ENCODE data around the gene FKBP1A.

FKBP1A gene

DNA sequence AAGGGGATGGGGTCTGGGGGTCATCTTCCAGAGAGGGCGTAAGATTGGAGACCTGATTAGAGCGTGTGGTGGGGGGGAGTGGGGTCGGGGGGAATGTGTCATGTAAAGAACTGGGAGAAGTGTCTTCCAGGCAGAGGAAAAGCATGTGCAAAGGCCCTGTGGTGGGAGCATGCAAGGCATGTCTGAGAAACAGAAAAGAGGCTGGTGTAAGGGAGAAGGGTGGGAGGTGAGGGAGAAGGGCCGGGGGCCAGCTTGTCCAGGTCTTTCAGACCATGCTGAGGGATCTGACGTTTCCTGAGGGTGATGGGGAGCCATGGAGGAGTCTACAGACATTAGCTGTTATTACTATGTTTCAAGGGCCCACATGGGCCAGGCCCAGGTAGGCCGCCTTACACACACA, 30.4 kb upstream of the FKBP1A start:
- H3K79me2 ChIP-seq (ENCODE audit: insufficient read depth, low read depth) = no peaks in the 10 kb centered on the region
- H3K27me3 ChIP-seq (ENCODE audit: insufficient read depth, low read depth) = no peaks in the 10 kb centered on the region
- H3K9ac ChIP-seq = no peak overlapping the region
- H4K20me1 ChIP-seq (ENCODE audit: insufficient read depth) = no peaks in the 10 kb centered on the region
- no peaks in the 10 kb centered on the region for H3K36me3 ChIP-seq (ENCODE audit: insufficient read depth)
- no peak overlapping the region for H2AFZ ChIP-seq (ENCODE audit: low read depth)
- TF ChIP-seq, protein P1, sequence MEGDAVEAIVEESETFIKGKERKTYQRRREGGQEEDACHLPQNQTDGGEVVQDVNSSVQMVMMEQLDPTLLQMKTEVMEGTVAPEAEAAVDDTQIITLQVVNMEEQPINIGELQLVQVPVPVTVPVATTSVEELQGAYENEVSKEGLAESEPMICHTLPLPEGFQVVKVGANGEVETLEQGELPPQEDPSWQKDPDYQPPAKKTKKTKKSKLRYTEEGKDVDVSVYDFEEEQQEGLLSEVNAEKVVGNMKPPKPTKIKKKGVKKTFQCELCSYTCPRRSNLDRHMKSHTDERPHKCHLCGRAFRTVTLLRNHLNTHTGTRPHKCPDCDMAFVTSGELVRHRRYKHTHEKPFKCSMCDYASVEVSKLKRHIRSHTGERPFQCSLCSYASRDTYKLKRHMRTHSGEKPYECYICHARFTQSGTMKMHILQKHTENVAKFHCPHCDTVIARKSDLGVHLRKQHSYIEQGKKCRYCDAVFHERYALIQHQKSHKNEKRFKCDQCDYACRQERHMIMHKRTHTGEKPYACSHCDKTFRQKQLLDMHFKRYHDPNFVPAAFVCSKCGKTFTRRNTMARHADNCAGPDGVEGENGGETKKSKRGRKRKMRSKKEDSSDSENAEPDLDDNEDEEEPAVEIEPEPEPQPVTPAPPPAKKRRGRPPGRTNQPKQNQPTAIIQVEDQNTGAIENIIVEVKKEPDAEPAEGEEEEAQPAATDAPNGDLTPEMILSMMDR (conservative IDR thresholded peaks at IDR 0.05; ENCODE audit: low read depth, low read length) = no peak
- H3K4me3 ChIP-seq (IDR thresholded peaks at IDR 0.05; ENCODE audit: insufficient read depth, low read depth, low read length) = no peak overlapping the region
- no peak overlapping the region for H3K4me2 ChIP-seq
- no peak overlapping the region for H3K27ac ChIP-seq
- H3K4me1 ChIP-seq (ENCODE audit: low read depth, poor library complexity, severe bottlenecking) = no peaks in the 10 kb centered on the region

DNA sequence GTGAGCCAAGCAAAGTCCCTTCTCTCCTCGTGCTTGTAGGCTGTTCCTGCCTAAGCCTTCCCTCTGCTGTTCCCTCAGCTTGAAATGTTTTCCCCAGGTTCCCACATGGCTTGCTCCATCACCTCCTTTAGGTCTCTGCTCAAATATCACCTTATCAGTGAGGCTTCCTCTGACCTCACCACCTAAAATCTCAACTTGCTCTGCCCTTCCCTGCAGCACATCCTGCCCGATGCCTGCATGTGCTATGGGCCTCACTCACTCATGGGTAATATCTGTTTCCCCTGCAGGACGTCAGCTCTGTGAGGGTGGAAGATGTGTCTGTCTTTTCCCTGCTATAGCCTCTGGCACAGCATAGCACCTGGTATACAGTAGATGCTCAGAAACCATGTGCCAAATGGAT, 29.9 kb upstream of the FKBP1A start:
- no peak overlapping the region for H3K27ac ChIP-seq
- H3K79me2 ChIP-seq (ENCODE audit: insufficient read depth, low read depth) = no peaks in the 10 kb centered on the region
- TF ChIP-seq, protein P1 (conservative IDR thresholded peaks at IDR 0.05; ENCODE audit: low read depth, low read length) = no peak
- no peak overlapping the region for H3K9ac ChIP-seq
- no peaks in the 10 kb centered on the region for H4K20me1 ChIP-seq (ENCODE audit: insufficient read depth)
- H3K4me2 ChIP-seq = no peak overlapping the region
- no peaks in the 10 kb centered on the region for H3K4me1 ChIP-seq (ENCODE audit: low read depth, poor library complexity, severe bottlenecking)
- no peaks in the 10 kb centered on the region for H3K27me3 ChIP-seq (ENCODE audit: insufficient read depth, low read depth)
- H3K4me3 ChIP-seq (IDR thresholded peaks at IDR 0.05; ENCODE audit: insufficient read depth, low read depth, low read length) = no peak overlapping the region
- no peaks in the 10 kb centered on the region for H3K36me3 ChIP-seq (ENCODE audit: insufficient read depth)
- H2AFZ ChIP-seq (ENCODE audit: low read depth) = no peak overlapping the region

DNA sequence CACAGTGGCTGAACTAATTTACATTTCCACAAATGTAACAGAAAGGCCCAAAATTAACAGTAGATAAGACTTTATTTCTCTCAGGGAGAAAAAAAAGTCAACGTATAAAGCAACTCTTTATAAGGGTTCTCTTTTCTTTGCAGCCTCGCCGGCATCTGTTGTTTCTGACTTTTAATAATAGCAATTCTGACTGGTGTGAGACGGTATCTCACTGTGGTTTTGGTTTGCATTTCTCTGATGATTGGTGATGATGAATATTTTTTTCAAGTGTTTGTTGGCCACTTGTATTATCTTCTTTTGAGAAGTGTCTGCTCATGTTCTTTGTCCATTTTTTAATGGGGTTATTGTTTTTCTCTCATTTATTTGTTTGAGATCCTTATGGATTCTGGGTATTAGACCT, 27.2 kb upstream of the FKBP1A start:
- Histone ChIP-seq H3K4me3 (IDR thresholded peaks at IDR 0.05; ENCODE audit: insufficient read depth, low read depth, low read length) (no peak overlapping the region), H3K27me3 (ENCODE audit: insufficient read depth, low read depth) (no peaks in the 10 kb centered on the region), H3K27ac (no peak overlapping the region), H3K79me2 (ENCODE audit: insufficient read depth, low read depth) (no peaks in the 10 kb centered on the region), H4K20me1 (ENCODE audit: insufficient read depth) (no peaks in the 10 kb centered on the region), H3K36me3 (ENCODE audit: insufficient read depth) (no peaks in the 10 kb centered on the region), H3K4me1 (ENCODE audit: low read depth, poor library complexity, severe bottlenecking) (no peaks in the 10 kb centered on the region), H2AFZ (ENCODE audit: low read depth) (no peak overlapping the region), H3K4me2 (no peak overlapping the region), H3K9ac (no peak overlapping the region)
- TF ChIP-seq, protein P1 (conservative IDR thresholded peaks at IDR 0.05; ENCODE audit: low read depth, low read length) = no peak

DNA sequence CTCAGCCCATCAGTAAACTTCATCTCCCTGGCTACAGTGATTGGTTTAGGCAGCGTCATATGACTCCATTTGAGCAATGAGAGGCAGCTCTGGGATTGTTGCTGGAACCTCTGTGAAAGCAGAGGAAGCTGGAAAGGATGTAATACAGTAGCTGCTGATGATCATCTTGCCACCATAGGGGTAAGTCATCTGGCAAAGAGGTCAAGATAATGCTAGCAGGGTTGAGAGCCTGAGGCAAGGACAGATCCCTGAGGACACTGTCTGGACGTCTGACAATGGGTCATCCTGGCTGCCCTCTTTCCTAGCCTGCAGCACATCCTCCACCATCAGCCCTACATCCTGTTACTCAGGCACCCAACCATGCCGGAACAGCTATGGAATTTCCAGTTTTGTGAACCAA, 25.5 kb upstream of the FKBP1A start:
- H3K27ac ChIP-seq = no peak overlapping the region
- H2AFZ ChIP-seq (ENCODE audit: low read depth) = no peak overlapping the region
- no peak overlapping the region for H3K4me2 ChIP-seq
- no peaks in the 10 kb centered on the region for H3K4me1 ChIP-seq (ENCODE audit: low read depth, poor library complexity, severe bottlenecking)
- no peak overlapping the region for H3K4me3 ChIP-seq (IDR thresholded peaks at IDR 0.05; ENCODE audit: insufficient read depth, low read depth, low read length)
- H3K36me3 ChIP-seq (ENCODE audit: insufficient read depth) = no peaks in the 10 kb centered on the region
- no peaks in the 10 kb centered on the region for H3K27me3 ChIP-seq (ENCODE audit: insufficient read depth, low read depth)
- TF ChIP-seq, protein P1 (conservative IDR thresholded peaks at IDR 0.05; ENCODE audit: low read depth, low read length) = no peak
- no peaks in the 10 kb centered on the region for H4K20me1 ChIP-seq (ENCODE audit: insufficient read depth)
- no peaks in the 10 kb centered on the region for H3K79me2 ChIP-seq (ENCODE audit: insufficient read depth, low read depth)
- H3K9ac ChIP-seq = no peak overlapping the region

DNA sequence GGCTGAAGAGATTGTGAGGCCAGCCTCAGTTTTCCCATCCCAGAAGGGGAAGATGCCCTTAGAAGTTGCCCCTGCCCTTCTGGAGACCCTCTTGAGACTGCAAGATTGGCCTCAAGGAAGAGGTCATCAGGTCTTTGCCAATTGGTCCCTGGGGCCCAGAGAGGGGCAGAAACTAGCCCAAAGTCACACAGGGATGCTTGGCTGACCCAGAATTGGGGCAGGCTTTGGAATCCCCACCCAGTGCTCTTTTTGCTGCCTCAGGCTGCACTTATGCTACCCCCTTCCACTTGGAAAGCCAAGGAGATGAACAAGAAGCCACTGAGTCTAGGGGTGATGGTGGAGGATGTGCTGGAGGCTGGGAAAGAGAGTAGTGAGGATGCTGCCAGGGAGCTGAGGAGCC, 24.9 kb upstream of the FKBP1A start:
- Histone ChIP-seq H3K27me3 (ENCODE audit: insufficient read depth, low read depth) (no peaks in the 10 kb centered on the region), H3K4me2 (no peak overlapping the region), H3K27ac (no peak overlapping the region), H3K79me2 (ENCODE audit: insufficient read depth, low read depth) (no peaks in the 10 kb centered on the region), H3K4me3 (IDR thresholded peaks at IDR 0.05; ENCODE audit: insufficient read depth, low read depth, low read length) (no peak overlapping the region), H3K4me1 (ENCODE audit: low read depth, poor library complexity, severe bottlenecking) (no peaks in the 10 kb centered on the region), H3K9ac (no peak overlapping the region), H3K36me3 (ENCODE audit: insufficient read depth) (no peaks in the 10 kb centered on the region), H2AFZ (ENCODE audit: low read depth) (no peak overlapping the region), H4K20me1 (ENCODE audit: insufficient read depth) (no peaks in the 10 kb centered on the region)
- TF ChIP-seq, protein P1 (conservative IDR thresholded peaks at IDR 0.05; ENCODE audit: low read depth, low read length) = no peak
